IMR-90 (cell line): ENCODE data around the gene HBZ. TPM values are rescaled to one million over a fixed set of nuclear protein-coding genes. Genes with fewer than 3 reads are reported as not detected.

Source experiments
- ATAC-seq: fragments of 200-7000 bp; cut with Tn5 transposase; 2 replicates; pipeline ENCODE4 v1.9.1; 2020; ENCODE audit warnings: low read depth, mild to moderate bottlenecking, moderate library complexity
- BruUV-seq: library from RNA; stranded (reverse); fragments of 400-500 nt; replicated peaks from 2 replicates; lab custom pipeline; 2021; lab: Mats Ljungman, UMichigan
- CTCF ChIA-PET: fragments of 300-600 bp; formaldehyde crosslinking; extraction: SDS; loops from one replicate; lab custom pipeline; 2021; ENCODE audit warnings: antibody characterized with exemption; lab: Yijun Ruan, JAX
- POLR2A ChIA-PET: fragments of 300-600 bp; sonication (Branson Sonifier 250); formaldehyde crosslinking; loops from one replicate; lab custom pipeline; 2022; ENCODE audit warnings: antibody characterized with exemption; ENCODE audit not compliant: unreplicated experiment; lab: Charles Lee
- DNase-seq: peaks from one replicate; pipeline ENCODE4 v3.0.0; 2013
- H2AFZ ChIP-seq: replicated peaks from 2 replicates; pipeline ENCODE3; 2013; ENCODE audit warnings: low read length, mild to moderate bottlenecking; ENCODE audit not compliant: poor library complexity
- H2AK5ac ChIP-seq: 2 replicates; pipeline ENCODE4 v1.6.1; 2013; ENCODE audit warnings: low read depth, low read length, inconsistent platforms
- H2AK9ac ChIP-seq: replicated peaks from 2 replicates; pipeline ENCODE3; 2013; ENCODE audit warnings: mild to moderate bottlenecking, low read depth, low read length, moderate library complexity; ENCODE audit not compliant: poor library complexity
- H2BK120ac ChIP-seq: 2 replicates; pipeline ENCODE4 v1.6.1; 2013; ENCODE audit warnings: low read depth, low read length, inconsistent platforms
- H2BK15ac ChIP-seq: 3 replicates; pipeline ENCODE4 v1.6.1; 2013; ENCODE audit warnings: low read depth, low read length, inconsistent platforms
- H2BK20ac ChIP-seq: 2 replicates; pipeline ENCODE4 v1.6.1; 2013; ENCODE audit warnings: low read depth, mild to moderate bottlenecking, inconsistent platforms, low read length, moderate library complexity
- H2BK5ac ChIP-seq: 2 replicates; pipeline ENCODE4 v1.6.1; 2013; ENCODE audit warnings: mild to moderate bottlenecking, low read depth, low read length, inconsistent platforms; ENCODE audit not compliant: poor library complexity, severe bottlenecking
- H3K14ac ChIP-seq: replicated peaks from 2 replicates; pipeline ENCODE4 v1.6.1; 2013; ENCODE audit warnings: low read depth, low read length, inconsistent platforms
- H3K18ac ChIP-seq: 2 replicates; pipeline ENCODE4 v1.6.1; 2013; ENCODE audit warnings: low read depth, low read length, control low read depth
- H3K23ac ChIP-seq: 2 replicates; pipeline ENCODE4 v1.6.1; 2013; ENCODE audit warnings: low read depth, low read length, inconsistent platforms
- H3K27ac ChIP-seq: 2 replicates; pipeline ENCODE4 v1.5.1; 2013; ENCODE audit warnings: mild to moderate bottlenecking, control low read depth, low read length; ENCODE audit not compliant: insufficient read depth
- H3K27me3 ChIP-seq: 2 replicates; pipeline ENCODE4 v1.6.1; 2013; ENCODE audit warnings: low read length; ENCODE audit not compliant: control insufficient read depth, insufficient read depth
- H3K36me3 ChIP-seq: 2 replicates; pipeline ENCODE4 v1.6.1; 2013; ENCODE audit warnings: low read length, mixed read lengths; ENCODE audit not compliant: control insufficient read depth, insufficient read depth
- H3K4ac ChIP-seq: 2 replicates; pipeline ENCODE4 v1.6.1; 2013; ENCODE audit warnings: low read depth, low read length, inconsistent platforms
- H3K4me1 ChIP-seq: 2 replicates; pipeline ENCODE4 v1.6.1; 2013; ENCODE audit warnings: low read length, mixed read lengths; ENCODE audit not compliant: control insufficient read depth, insufficient read depth
- H3K4me2 ChIP-seq: 2 replicates; pipeline ENCODE4 v1.6.1; 2013; ENCODE audit warnings: low read depth, mild to moderate bottlenecking, control low read depth, low read length, moderate library complexity
- H3K4me3 ChIP-seq: 2 replicates; pipeline ENCODE4 v1.5.1; 2013; ENCODE audit warnings: low read depth, mild to moderate bottlenecking, control low read depth, low read length, moderate library complexity; ENCODE audit not compliant: insufficient read depth
- H3K56ac ChIP-seq: 2 replicates; pipeline ENCODE4 v1.6.1; 2013; ENCODE audit warnings: low read length, inconsistent platforms; ENCODE audit not compliant: insufficient read depth; ENCODE audit errors: extremely low read depth
- H3K79me1 ChIP-seq, 2 experiments: 2 replicates each; pipeline ENCODE4 v1.6.1; 2013; ENCODE audit warnings: low read length in 2 of 2, inconsistent platforms in 1 of 2, low read depth in 1 of 2
- H3K9ac ChIP-seq: 2 replicates; pipeline ENCODE4 v1.6.1; 2013; ENCODE audit warnings: low read depth, low read length, control low read depth
- H3K9me1 ChIP-seq: 2 replicates; pipeline ENCODE4 v1.6.1; 2013; ENCODE audit warnings: low read length, inconsistent platforms; ENCODE audit not compliant: insufficient read depth
- H3K9me3 ChIP-seq: 2 replicates; pipeline ENCODE4 v1.6.1; 2013; ENCODE audit warnings: low read length; ENCODE audit not compliant: control insufficient read depth, insufficient read depth
- H4K20me1 ChIP-seq: 2 replicates; pipeline ENCODE4 v1.6.1; 2013; ENCODE audit warnings: low read length, inconsistent platforms; ENCODE audit not compliant: insufficient read depth
- H4K5ac ChIP-seq: 2 replicates; pipeline ENCODE4 v1.6.1; 2013; ENCODE audit warnings: mild to moderate bottlenecking, low read depth, low read length, control low read depth
- H4K8ac ChIP-seq, 2 experiments: 2 replicates each; pipeline ENCODE4 v1.6.1; 2013; ENCODE audit warnings: low read depth in 2 of 2, low read length in 2 of 2, control low read depth in 1 of 2, inconsistent platforms in 1 of 2
- H4K91ac ChIP-seq: 2 replicates; pipeline ENCODE4 v1.6.1; 2013; ENCODE audit warnings: low read depth, low read length, inconsistent platforms; ENCODE audit not compliant: insufficient read depth
- BHLHE40 ChIP-seq: fragments of 150-350 bp; IDR thresholded peaks from 2 replicates; pipeline ENCODE4 v1.6.1; 2016; ENCODE audit warnings: mild to moderate bottlenecking, low read depth, low read length
- CEBPB ChIP-seq: IDR thresholded peaks from 2 replicates; pipeline ENCODE4 v1.6.1; 2012; ENCODE audit warnings: low read depth, low read length, improper control_type of control experiment
- FOS ChIP-seq: fragments of 150-350 bp; IDR thresholded peaks from 2 replicates; pipeline ENCODE4 v1.6.1; 2016; ENCODE audit warnings: low read depth, low read length
- MAFK ChIP-seq: IDR thresholded peaks from 2 replicates; pipeline ENCODE4 v1.6.1; 2012; ENCODE audit warnings: low read depth, low read length, improper control_type of control experiment
- MAZ ChIP-seq: IDR thresholded peaks from 2 replicates; pipeline ENCODE4 v1.6.1; 2012; ENCODE audit warnings: low read depth, mild to moderate bottlenecking, low read length, improper control_type of control experiment, moderate library complexity, borderline replicate concordance
- MXI1 ChIP-seq: IDR thresholded peaks from 2 replicates; pipeline ENCODE4 v1.6.1; 2012; ENCODE audit warnings: low read depth, mild to moderate bottlenecking, low read length, moderate library complexity, borderline replicate concordance
- RAD21 ChIP-seq: IDR thresholded peaks from 2 replicates; pipeline ENCODE4 v1.6.1; 2012; ENCODE audit warnings: low read length, improper control_type of control experiment
- RCOR1 ChIP-seq: IDR thresholded peaks from 2 replicates; pipeline ENCODE4 v1.6.1; 2012; ENCODE audit warnings: mild to moderate bottlenecking, low read length, improper control_type of control experiment; ENCODE audit not compliant: insufficient replicate concordance
- RFX5 ChIP-seq: IDR thresholded peaks from 2 replicates; pipeline ENCODE4 v1.8.0; 2012; ENCODE audit warnings: low read depth, mild to moderate bottlenecking, low read length, moderate library complexity
- SMC3 ChIP-seq: fragments of 150-350 bp; IDR thresholded peaks from 2 replicates; pipeline ENCODE4 v1.6.1; 2016; ENCODE audit warnings: low read depth, mild to moderate bottlenecking, antibody characterized with exemption, low read length, moderate library complexity
- WGBS, 2 experiments: methylation state at CpG; one replicate each; pipeline versions ENCODE4 v1.1.5 to v1.1.7; 2013; ENCODE audit warnings: missing lambda C conversion rate in 2 of 2; ENCODE audit not compliant: insufficient read length in 1 of 2; ENCODE audit errors: extremely low coverage in 2 of 2; 5-methylcytosine and 5-hydroxymethylcytosine counted together
- dilution Hi-C: fragments of 300-500 bp; cut with HindIII; formaldehyde crosslinking; loops from one replicate; pipeline ENCODE4 v1.14.3; 2018; ENCODE audit warnings: low sequenced_read_pairs; ENCODE audit not compliant: unreplicated experiment
- in situ Hi-C: fragments of 300-500 bp; cut with MboI; formaldehyde crosslinking; loops from 3 replicates; pipeline ENCODE4 v1.14.3; 2019; ENCODE audit warnings: low sequenced_read_pairs, inconsistent platforms, mixed read lengths
- intact Hi-C: fragments of 100-400 bp; cut with micrococcal nuclease; formaldehyde crosslinking; loops from 2 replicates; pipeline ENCODE4 v1.10.0; 2022
- polyA plus RNA-seq, 3 experiments: library from polyadenylated mRNA; depleted of rRNA; stranded (reverse); fragments of >200 nt; gene quantifications; 2 replicates each; pipeline ENCODE4 v1.2.3, GENCODE V29; 2012; ENCODE audit warnings: low replicate concordance in 1 of 3
- total RNA-seq: library from RNA; depleted of rRNA; stranded (reverse); fragments of >200 nt; gene quantifications from 2 replicates; pipeline ENCODE4 v1.2.3, GENCODE V29; 2012
- TF ChIP-seq, protein P1 (sequence below): fragments of 150-350 bp; IDR thresholded peaks from 2 replicates; pipeline ENCODE4 v1.6.1; 2017; ENCODE audit warnings: mild to moderate bottlenecking, antibody characterized with exemption, low read length, low read depth

The HBZ gene
- total and polyA plus RNA-seq, 2 of the 4 experiments (the other 2 are of a cell fraction): not detected

DNA sequence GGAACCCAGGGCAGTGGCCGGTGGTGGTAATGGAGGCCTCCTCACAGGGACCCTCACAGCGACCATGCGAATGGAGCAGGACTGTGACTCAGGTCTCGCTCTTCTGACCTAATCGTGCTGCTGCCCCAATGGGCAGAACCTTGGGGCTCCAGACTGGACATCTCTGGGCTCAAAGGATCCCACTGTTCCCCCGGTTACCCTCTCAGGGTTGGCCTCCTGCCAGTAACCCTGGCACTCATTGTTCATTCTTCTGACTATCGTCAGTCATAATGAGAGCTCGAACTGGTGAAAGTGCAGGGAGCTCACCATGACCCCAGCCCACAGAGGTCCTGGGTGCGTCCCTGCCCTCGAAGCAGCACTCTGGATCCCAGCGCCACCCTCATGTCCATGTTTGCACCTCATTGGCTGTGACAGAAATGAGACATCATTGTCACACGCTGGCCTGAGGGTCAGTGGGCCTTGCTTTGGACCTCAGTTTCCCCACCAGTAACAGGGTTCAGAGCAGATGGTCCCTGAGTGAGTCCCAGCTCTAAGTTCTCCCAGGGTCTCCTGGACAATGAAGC, 10.0 kb upstream of the HBZ start:
- TF ChIP-seq CEBPB (no peak), RAD21 (no peak), RCOR1 (no peak), RFX5 (no peak), BHLHE40 (no peak), FOS (no peak), MAFK (no peak), MXI1 (no peak), SMC3 (no peak), MAZ (no peak)
- TF ChIP-seq, protein P1, sequence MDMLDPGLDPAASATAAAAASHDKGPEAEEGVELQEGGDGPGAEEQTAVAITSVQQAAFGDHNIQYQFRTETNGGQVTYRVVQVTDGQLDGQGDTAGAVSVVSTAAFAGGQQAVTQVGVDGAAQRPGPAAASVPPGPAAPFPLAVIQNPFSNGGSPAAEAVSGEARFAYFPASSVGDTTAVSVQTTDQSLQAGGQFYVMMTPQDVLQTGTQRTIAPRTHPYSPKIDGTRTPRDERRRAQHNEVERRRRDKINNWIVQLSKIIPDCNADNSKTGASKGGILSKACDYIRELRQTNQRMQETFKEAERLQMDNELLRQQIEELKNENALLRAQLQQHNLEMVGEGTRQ: no peak
- H2BK120ac ChIP-seq: no peak overlapping the region
- H2AK5ac ChIP-seq: no peak overlapping the region
- ChIA-PET POLR2A (no interaction called here), CTCF (no interaction called here)
- in situ Hi-C loops: no loop called here
- dilution Hi-C loops: no loop called here
- no peak overlapping the region for H4K5ac ChIP-seq
- H4K8ac ChIP-seq: no peak overlapping the region
- H3K18ac ChIP-seq: no peak overlapping the region
- peak overlapping the region; percentile 49 for H2AFZ ChIP-seq
- H3K4me1 ChIP-seq: no peaks in the 10 kb centered on the region
- H2BK5ac ChIP-seq: no peak overlapping the region
- H4K91ac ChIP-seq: no peak overlapping the region
- H3K27ac ChIP-seq: no peak overlapping the region
- H2AK9ac ChIP-seq: peak overlapping the region; percentile 70
- H3K9me1 ChIP-seq: no peaks in the 10 kb centered on the region; the same call in 1 of the 2 replicates
- no peak overlapping the region for H3K4me2 ChIP-seq
- H3K36me3 ChIP-seq: no peaks in the 10 kb centered on the region
- H3K56ac ChIP-seq: no peak overlapping the region
- H3K14ac ChIP-seq: no peak overlapping the region
- no peaks in the 10 kb centered on the region for H3K9me3 ChIP-seq
- no peak for DNase-seq
- H3K79me1 ChIP-seq: peaks cover 0 to 5% of the 10 kb centered on the region in 2 experiments; a peak in 3 of 4 replicates
- no peaks in the 10 kb centered on the region for H3K27me3 ChIP-seq
- H4K20me1 ChIP-seq: no peaks in the 10 kb centered on the region
- no peak overlapping the region for H3K4ac ChIP-seq
- no peak overlapping the region for H3K23ac ChIP-seq
- H2BK15ac ChIP-seq: no peak overlapping the region
- intact Hi-C loops: no loop called here
- no TSS peak for BruUV-seq
- 85% methylated on average over 8 of the region's 12 CpGs; no CpG with 5 or more reads in 1 of the 2 experiments for WGBS, 2 experiments
- no peak overlapping the region for H3K9ac ChIP-seq
- ATAC-seq: no peak
- no peak overlapping the region for H3K4me3 ChIP-seq
- no peak overlapping the region for H2BK20ac ChIP-seq
